Uterus (tissue), 2 donors: ENCODE measurements around the gene C1QTNF1.

Source experiments
- POLR2A ChIP-seq, 2 donors: fragments of 450-650 bp; IDR thresholded peaks; one replicate each; pipeline ENCODE4 v1.6.1; 2016; ENCODE audit warnings: antibody characterized with exemption in 2 of 2, mild to moderate bottlenecking in 1 of 2, moderate library complexity in 1 of 2
- TF ChIP-seq, protein P1 (sequence below), 4 experiments: fragments of 200-600 bp in 2 of 4; fragments of 450-650 bp in 2 of 4; sonication (generic) in 2 of 4; IDR thresholded peaks; one replicate each; pipeline ENCODE4 v1.5.1; 2016 to 2019; ENCODE audit warnings: antibody characterized with exemption in 4 of 4, mild to moderate bottlenecking in 2 of 4, moderate library complexity in 1 of 4

DNA sequence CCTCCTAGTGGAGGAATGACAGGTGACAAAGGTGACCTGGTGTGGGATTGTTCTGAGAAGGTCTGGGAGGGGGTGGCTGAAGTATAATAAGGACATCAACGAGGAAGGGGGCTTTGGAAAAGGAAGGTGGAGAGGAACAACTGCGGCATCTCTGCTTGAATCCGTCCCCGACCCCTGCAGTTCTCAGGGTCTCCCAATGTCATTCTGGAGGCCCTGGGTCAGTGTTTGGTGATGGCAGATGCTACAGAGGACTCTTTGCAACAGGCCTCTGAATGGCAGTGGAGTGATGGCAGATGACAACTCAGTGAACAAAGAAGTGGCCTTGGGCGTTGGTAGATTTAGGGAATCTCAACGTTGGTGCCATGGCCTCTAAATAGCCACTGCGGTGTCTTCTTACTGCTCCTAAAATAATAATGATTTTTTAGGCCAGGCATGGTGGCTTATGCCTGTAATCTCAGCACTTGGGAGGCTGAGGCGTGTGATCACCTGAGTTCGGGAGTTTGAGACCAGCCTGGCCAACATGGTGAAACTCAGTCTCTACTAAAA is 52.0 kb downstream of the C1QTNF1 start:
- TF ChIP-seq POLR2A (IDR thresholded peaks at IDR 0.05): no peak
- TF ChIP-seq, protein P1, sequence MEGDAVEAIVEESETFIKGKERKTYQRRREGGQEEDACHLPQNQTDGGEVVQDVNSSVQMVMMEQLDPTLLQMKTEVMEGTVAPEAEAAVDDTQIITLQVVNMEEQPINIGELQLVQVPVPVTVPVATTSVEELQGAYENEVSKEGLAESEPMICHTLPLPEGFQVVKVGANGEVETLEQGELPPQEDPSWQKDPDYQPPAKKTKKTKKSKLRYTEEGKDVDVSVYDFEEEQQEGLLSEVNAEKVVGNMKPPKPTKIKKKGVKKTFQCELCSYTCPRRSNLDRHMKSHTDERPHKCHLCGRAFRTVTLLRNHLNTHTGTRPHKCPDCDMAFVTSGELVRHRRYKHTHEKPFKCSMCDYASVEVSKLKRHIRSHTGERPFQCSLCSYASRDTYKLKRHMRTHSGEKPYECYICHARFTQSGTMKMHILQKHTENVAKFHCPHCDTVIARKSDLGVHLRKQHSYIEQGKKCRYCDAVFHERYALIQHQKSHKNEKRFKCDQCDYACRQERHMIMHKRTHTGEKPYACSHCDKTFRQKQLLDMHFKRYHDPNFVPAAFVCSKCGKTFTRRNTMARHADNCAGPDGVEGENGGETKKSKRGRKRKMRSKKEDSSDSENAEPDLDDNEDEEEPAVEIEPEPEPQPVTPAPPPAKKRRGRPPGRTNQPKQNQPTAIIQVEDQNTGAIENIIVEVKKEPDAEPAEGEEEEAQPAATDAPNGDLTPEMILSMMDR (IDR thresholded peaks at IDR 0.05): no peak
